ENCODE data around the gene IRGC.

The IRGC gene

DNA sequence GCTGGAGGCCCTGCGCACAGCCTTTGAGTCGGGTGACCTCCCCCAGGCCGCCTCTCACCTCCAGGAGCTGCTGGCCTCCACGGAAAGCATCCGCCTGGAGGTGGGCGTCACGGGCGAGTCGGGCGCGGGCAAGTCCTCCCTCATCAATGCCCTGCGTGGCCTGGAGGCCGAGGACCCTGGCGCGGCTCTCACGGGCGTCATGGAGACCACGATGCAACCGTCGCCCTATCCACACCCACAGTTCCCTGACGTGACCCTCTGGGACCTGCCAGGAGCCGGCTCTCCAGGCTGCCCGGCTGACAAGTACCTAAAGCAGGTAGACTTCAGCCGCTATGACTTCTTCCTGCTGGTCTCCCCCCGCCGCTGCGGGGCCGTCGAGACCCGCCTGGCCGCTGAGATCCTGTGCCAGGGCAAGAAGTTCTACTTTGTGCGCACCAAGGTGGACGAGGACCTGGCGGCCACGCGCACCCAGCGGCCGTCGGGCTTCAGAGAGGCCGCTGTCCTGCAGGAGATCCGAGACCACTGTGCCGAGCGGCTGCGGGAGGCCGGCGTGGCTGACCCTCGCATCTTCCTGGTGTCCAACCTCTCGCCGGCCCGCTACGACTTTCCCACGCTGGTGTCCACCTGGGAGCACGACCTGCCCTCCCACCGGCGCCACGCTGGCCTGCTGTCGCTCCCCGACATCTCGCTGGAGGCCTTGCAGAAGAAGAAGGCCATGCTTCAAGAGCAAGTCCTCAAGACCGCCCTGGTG is 2.9 kb downstream of the IRGC start:
- Histone ChIP-seq H3K4me2 (ENCODE audit: low read length) (no peak overlapping the region), H3K27me3 (ENCODE audit: insufficient read depth, low read length) (no peaks in the 10 kb centered on the region), H3K4me1 (ENCODE audit: insufficient read depth, low read length, severe bottlenecking) (no peaks in the 10 kb centered on the region), H4K20me1 (ENCODE audit: insufficient read depth, low read length) (no peaks in the 10 kb centered on the region), H3F3A (ENCODE audit: insufficient read depth, low read length) (no peaks in the 10 kb centered on the region), H3K9me3 (ENCODE audit: low read length) (no peaks in the 10 kb centered on the region), H3K36me3 (ENCODE audit: insufficient read depth, low read length) (no peaks in the 10 kb centered on the region), H3K27ac (ENCODE audit: low read depth, low read length, poor library complexity, severe bottlenecking) (no peak overlapping the region), H3K9me2 (ENCODE audit: low read depth, low read length) (no peaks in the 10 kb centered on the region), H2AFZ (ENCODE audit: low read length) (no peak overlapping the region), H3K79me2 (ENCODE audit: insufficient read depth, low read length) (no peaks in the 10 kb centered on the region), H3K4me3 (ENCODE audit: low read depth, low read length, poor library complexity, severe bottlenecking) (no peak overlapping the region), H3K9ac (ENCODE audit: low read length) (no peak overlapping the region)
- TF ChIP-seq EZH2 (IDR thresholded peaks at IDR 0.05; ENCODE audit: borderline replicate concordance, low read length) = no peak
- TF ChIP-seq, protein P1, sequence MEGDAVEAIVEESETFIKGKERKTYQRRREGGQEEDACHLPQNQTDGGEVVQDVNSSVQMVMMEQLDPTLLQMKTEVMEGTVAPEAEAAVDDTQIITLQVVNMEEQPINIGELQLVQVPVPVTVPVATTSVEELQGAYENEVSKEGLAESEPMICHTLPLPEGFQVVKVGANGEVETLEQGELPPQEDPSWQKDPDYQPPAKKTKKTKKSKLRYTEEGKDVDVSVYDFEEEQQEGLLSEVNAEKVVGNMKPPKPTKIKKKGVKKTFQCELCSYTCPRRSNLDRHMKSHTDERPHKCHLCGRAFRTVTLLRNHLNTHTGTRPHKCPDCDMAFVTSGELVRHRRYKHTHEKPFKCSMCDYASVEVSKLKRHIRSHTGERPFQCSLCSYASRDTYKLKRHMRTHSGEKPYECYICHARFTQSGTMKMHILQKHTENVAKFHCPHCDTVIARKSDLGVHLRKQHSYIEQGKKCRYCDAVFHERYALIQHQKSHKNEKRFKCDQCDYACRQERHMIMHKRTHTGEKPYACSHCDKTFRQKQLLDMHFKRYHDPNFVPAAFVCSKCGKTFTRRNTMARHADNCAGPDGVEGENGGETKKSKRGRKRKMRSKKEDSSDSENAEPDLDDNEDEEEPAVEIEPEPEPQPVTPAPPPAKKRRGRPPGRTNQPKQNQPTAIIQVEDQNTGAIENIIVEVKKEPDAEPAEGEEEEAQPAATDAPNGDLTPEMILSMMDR (IDR thresholded peaks at IDR 0.05; ENCODE audit: low read length) = no peak

DNA sequence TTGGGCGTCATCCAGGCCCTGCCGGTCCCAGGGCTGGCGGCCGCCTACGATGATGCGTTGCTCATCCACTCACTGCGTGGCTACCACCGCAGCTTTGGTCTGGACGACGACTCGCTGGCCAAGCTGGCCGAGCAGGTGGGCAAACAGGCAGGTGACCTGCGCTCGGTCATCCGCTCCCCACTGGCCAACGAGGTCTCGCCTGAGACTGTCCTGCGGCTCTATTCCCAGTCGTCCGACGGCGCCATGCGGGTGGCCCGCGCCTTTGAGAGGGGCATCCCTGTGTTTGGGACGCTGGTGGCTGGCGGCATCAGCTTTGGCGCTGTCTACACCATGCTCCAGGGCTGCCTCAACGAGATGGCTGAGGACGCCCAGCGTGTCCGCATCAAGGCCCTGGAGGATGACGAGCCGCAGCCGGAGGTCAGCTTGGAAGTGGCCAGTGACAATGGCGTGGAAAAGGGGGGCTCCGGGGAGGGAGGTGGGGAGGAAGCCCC is 3.5 kb downstream of the IRGC start:
- no peaks in the 10 kb centered on the region for H3K27me3 ChIP-seq (ENCODE audit: insufficient read depth, low read length)
- H3K9ac ChIP-seq (ENCODE audit: low read length) = no peak overlapping the region
- no peak for TF ChIP-seq EZH2 (IDR thresholded peaks at IDR 0.05; ENCODE audit: borderline replicate concordance, low read length)
- TF ChIP-seq, protein P1 (IDR thresholded peaks at IDR 0.05; ENCODE audit: low read length) = no peak
- H3K4me3 ChIP-seq (ENCODE audit: low read depth, low read length, poor library complexity, severe bottlenecking) = no peak overlapping the region
- H3F3A ChIP-seq (ENCODE audit: insufficient read depth, low read length) = no peaks in the 10 kb centered on the region
- no peaks in the 10 kb centered on the region for H4K20me1 ChIP-seq (ENCODE audit: insufficient read depth, low read length)
- no peak overlapping the region for H2AFZ ChIP-seq (ENCODE audit: low read length)
- no peak overlapping the region for H3K4me2 ChIP-seq (ENCODE audit: low read length)
- H3K79me2 ChIP-seq (ENCODE audit: insufficient read depth, low read length) = no peaks in the 10 kb centered on the region
- H3K9me2 ChIP-seq (ENCODE audit: low read depth, low read length) = no peaks in the 10 kb centered on the region
- no peaks in the 10 kb centered on the region for H3K36me3 ChIP-seq (ENCODE audit: insufficient read depth, low read length)
- no peak overlapping the region for H3K27ac ChIP-seq (ENCODE audit: low read depth, low read length, poor library complexity, severe bottlenecking)
- no peaks in the 10 kb centered on the region for H3K9me3 ChIP-seq (ENCODE audit: low read length)
- no peaks in the 10 kb centered on the region for H3K4me1 ChIP-seq (ENCODE audit: insufficient read depth, low read length, severe bottlenecking)

DNA sequence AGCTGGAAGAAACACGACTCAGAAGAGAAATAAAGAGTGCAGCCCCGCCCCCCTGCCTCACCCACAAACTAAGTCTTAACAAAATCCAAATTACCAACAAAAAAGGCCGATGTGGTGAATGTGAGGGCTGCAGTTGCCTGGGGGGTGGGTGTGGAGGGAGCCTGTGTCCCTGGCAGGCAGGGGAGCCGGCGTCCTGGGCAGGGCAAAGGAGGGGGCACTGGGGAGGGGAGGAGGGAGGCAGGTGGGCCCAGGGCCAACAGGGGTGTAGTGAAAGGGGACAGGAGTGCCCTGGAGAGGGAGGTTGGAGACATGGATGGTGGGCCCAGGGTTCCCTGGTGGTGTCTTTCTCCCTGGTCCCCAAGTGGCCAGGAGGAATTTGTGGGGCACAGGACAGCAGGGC is 4.0 kb downstream of the IRGC start:
- Histone ChIP-seq H3K4me1 (ENCODE audit: insufficient read depth, low read length, severe bottlenecking) (no peaks in the 10 kb centered on the region), H3K79me2 (ENCODE audit: insufficient read depth, low read length) (no peaks in the 10 kb centered on the region), H4K20me1 (ENCODE audit: insufficient read depth, low read length) (no peaks in the 10 kb centered on the region), H3K9ac (ENCODE audit: low read length) (no peak overlapping the region), H3K9me2 (ENCODE audit: low read depth, low read length) (no peaks in the 10 kb centered on the region), H2AFZ (ENCODE audit: low read length) (no peak overlapping the region), H3K36me3 (ENCODE audit: insufficient read depth, low read length) (no peaks in the 10 kb centered on the region), H3K4me3 (ENCODE audit: low read depth, low read length, poor library complexity, severe bottlenecking) (no peak overlapping the region), H3K27me3 (ENCODE audit: insufficient read depth, low read length) (no peaks in the 10 kb centered on the region), H3K9me3 (ENCODE audit: low read length) (no peaks in the 10 kb centered on the region), H3K4me2 (ENCODE audit: low read length) (no peak overlapping the region), H3K27ac (ENCODE audit: low read depth, low read length, poor library complexity, severe bottlenecking) (no peak overlapping the region), H3F3A (ENCODE audit: insufficient read depth, low read length) (no peaks in the 10 kb centered on the region)
- TF ChIP-seq, protein P1 (IDR thresholded peaks at IDR 0.05; ENCODE audit: low read length) = no peak
- TF ChIP-seq EZH2 (IDR thresholded peaks at IDR 0.05; ENCODE audit: borderline replicate concordance, low read length) = no peak

Data from OCI-LY1 (cell line).